A673 (cell line): ENCODE measurements around the gene KCTD4. TPM values are rescaled to one million over a fixed set of nuclear protein-coding genes. Genes with fewer than 3 reads are reported as not detected.

Source experiments
- BruUV-seq: library from RNA; stranded (reverse); fragments of 400-500 nt; replicated peaks from 2 replicates; lab custom pipeline; 2021; lab: Mats Ljungman, UMichigan
- CTCF ChIA-PET: fragments of 300-600 bp; sonication (Branson Sonifier 250); formaldehyde crosslinking; loops from one replicate; lab custom pipeline; 2022; ENCODE audit warnings: antibody characterized with exemption; lab: Charles Lee
- POLR2A ChIA-PET: fragments of 300-600 bp; sonication (Branson Sonifier 250); formaldehyde crosslinking; loops from one replicate; lab custom pipeline; 2022; ENCODE audit warnings: antibody characterized with exemption; ENCODE audit not compliant: low non-redundant PET; lab: Charles Lee
- DNase-seq: peaks from one replicate; pipeline ENCODE4 v3.0.0-alpha.2; 2015; ENCODE audit warnings: low spot score
- H3K27ac ChIP-seq: fragments of 200-600 bp; sonication (generic); 2 replicates; pipeline ENCODE4 v1.5.1; 2016; ENCODE audit warnings: mixed run types, low read depth, mild to moderate bottlenecking, mixed read lengths, antibody characterized with exemption, low read length; ENCODE audit not compliant: poor library complexity, severe bottlenecking
- H3K27me3 ChIP-seq: fragments of 200-600 bp; sonication (generic); replicated peaks from 2 replicates; pipeline ENCODE4 v1.6.1; 2017; ENCODE audit warnings: mixed run types, low read depth, mild to moderate bottlenecking, mixed read lengths, antibody characterized with exemption, low read length; ENCODE audit not compliant: insufficient read depth, poor library complexity
- H3K36me3 ChIP-seq: fragments of 200-600 bp; sonication (generic); 2 replicates; pipeline ENCODE4 v1.6.1; 2016; ENCODE audit warnings: mixed run types, mild to moderate bottlenecking, mixed read lengths, antibody characterized with exemption, low read length; ENCODE audit not compliant: insufficient read depth, poor library complexity, severe bottlenecking
- H3K4me1 ChIP-seq: fragments of 200-600 bp; sonication (generic); 2 replicates; pipeline ENCODE4 v1.6.1; 2017; ENCODE audit warnings: mixed run types, mild to moderate bottlenecking, mixed read lengths, antibody characterized with exemption, low read length; ENCODE audit not compliant: insufficient read depth, poor library complexity, severe bottlenecking
- H3K4me3 ChIP-seq: fragments of 200-600 bp; sonication (generic); 2 replicates; pipeline ENCODE4 v1.5.1; 2016; ENCODE audit warnings: low read depth, mixed run types, mild to moderate bottlenecking, mixed read lengths, low read length; ENCODE audit not compliant: poor library complexity, severe bottlenecking
- H3K9me3 ChIP-seq: fragments of 200-600 bp; sonication (generic); 2 replicates; pipeline ENCODE4 v1.6.1; 2016; ENCODE audit warnings: mixed run types, low read depth, mild to moderate bottlenecking, mixed read lengths, antibody characterized with exemption, low read length; ENCODE audit not compliant: poor library complexity, severe bottlenecking
- EZH2 ChIP-seq: fragments of 200-600 bp; sonication (generic); IDR thresholded peaks from 2 replicates; pipeline ENCODE4 v1.6.1; 2017; ENCODE audit warnings: borderline replicate concordance, low read depth, mild to moderate bottlenecking, mixed read lengths, antibody characterized with exemption, low read length; ENCODE audit not compliant: poor library complexity, severe bottlenecking
- intact Hi-C: fragments of 100-400 bp; cut with micrococcal nuclease; formaldehyde crosslinking; loops from one replicate; pipeline ENCODE4 v1.10.0; 2022; ENCODE audit not compliant: unreplicated experiment
- total RNA-seq: library from RNA; stranded (reverse); gene quantifications from 2 replicates; pipeline ENCODE4 v1.2.3, GENCODE V29; 2021
- TF ChIP-seq, protein P1 (sequence below): fragments of 300-800, 200-600 bp; sonication (generic); conservative IDR thresholded peaks from 2 replicates; pipeline ENCODE4 v1.5.1; 2017; ENCODE audit warnings: low read depth, mild to moderate bottlenecking, antibody characterized with exemption, low read length, moderate library complexity, mixed read lengths

The KCTD4 gene
- total RNA-seq, 1 experiment from 2014 or later, result not detected

DNA sequence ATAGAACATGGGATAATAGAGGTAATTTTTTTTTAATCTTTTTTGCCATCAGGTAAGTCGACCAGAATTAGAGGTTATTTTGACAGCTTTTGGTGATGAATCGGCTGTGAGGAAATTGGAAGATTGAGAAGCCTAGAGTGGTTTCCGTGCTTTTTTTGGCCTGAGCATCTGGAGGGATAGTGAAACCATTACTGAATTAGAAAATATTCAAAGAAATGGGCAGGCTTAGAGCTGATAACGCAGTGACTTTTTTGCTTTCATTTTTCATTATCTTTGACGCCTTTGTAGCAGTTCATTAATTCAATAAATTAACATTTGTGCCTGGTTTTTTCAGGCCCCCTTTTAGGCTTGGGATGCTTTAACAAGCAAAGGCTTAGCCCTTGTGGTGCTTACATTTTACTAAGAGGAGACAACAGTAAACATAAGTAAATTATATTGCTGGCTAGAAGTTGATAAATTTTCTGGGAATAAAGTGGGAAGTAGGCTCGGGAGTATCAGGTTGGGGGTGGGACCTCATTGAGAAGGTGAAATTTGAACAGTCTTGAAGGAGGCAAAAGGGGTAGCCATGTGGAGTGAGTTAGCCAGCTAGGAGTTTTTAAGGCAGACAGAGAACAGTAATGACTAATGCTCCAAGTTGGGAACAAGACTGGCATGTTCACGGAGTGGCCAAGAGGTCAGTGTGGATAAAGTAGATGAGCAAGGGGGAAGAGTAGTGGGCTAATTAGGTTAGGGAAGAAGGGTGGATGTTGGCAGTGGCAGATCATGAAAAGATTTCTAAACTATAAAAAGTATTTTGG, 44.1 kb downstream of the KCTD4 start:
- TF ChIP-seq, protein P1, sequence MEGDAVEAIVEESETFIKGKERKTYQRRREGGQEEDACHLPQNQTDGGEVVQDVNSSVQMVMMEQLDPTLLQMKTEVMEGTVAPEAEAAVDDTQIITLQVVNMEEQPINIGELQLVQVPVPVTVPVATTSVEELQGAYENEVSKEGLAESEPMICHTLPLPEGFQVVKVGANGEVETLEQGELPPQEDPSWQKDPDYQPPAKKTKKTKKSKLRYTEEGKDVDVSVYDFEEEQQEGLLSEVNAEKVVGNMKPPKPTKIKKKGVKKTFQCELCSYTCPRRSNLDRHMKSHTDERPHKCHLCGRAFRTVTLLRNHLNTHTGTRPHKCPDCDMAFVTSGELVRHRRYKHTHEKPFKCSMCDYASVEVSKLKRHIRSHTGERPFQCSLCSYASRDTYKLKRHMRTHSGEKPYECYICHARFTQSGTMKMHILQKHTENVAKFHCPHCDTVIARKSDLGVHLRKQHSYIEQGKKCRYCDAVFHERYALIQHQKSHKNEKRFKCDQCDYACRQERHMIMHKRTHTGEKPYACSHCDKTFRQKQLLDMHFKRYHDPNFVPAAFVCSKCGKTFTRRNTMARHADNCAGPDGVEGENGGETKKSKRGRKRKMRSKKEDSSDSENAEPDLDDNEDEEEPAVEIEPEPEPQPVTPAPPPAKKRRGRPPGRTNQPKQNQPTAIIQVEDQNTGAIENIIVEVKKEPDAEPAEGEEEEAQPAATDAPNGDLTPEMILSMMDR, result no peak
- TF ChIP-seq EZH2, result no peak
- POLR2A ChIA-PET, result interaction anchor here (0.6 kb wide), 1 partner anchor 9 kb away, joined by 3 read pairs; no protein-coding TSS in a partner anchor
- DNase-seq, result no peak
- intact Hi-C loops, result no loop called here
- H3K4me1 ChIP-seq, result no peaks in the 10 kb centered on the region
- H3K27me3 ChIP-seq, result no peaks in the 10 kb centered on the region
- H3K36me3 ChIP-seq, result no peaks in the 10 kb centered on the region
- no TSS peak for BruUV-seq
- H3K27ac ChIP-seq, result no peak overlapping the region
- no peak overlapping the region for H3K4me3 ChIP-seq
- CTCF ChIA-PET, result no interaction called here
- no peaks in the 10 kb centered on the region for H3K9me3 ChIP-seq

DNA sequence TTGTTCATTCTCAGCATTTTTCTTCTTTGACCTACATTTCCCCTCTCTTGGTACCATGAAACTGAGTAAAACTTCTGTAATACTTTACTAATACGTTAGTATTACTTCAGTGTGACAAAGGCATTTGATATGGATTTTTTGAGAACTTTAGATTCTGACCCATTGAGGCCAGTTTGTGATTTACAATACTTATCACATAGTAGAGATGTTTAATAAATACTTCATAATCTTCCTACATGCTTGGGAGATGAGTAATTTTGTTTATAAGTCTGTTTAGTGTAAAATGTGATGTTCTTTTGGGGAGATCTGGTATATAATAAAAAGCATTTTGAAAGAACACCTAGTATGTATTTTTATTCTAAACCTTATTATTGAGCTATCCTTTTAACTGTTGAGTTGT, 50.9 kb downstream of the KCTD4 start:
- Histone ChIP-seq H3K9me3 (no peaks in the 10 kb centered on the region), H3K27me3 (no peaks in the 10 kb centered on the region), H3K36me3 (no peaks in the 10 kb centered on the region), H3K27ac (no peak overlapping the region), H3K4me3 (no peak overlapping the region), H3K4me1 (no peaks in the 10 kb centered on the region)
- POLR2A ChIA-PET, result no interaction called here
- CTCF ChIA-PET, result no interaction called here
- BruUV-seq, result no TSS peak
- no peak for DNase-seq
- no peak for TF ChIP-seq EZH2
- TF ChIP-seq, protein P1, result no peak
- intact Hi-C loops, result no loop called here

DNA sequence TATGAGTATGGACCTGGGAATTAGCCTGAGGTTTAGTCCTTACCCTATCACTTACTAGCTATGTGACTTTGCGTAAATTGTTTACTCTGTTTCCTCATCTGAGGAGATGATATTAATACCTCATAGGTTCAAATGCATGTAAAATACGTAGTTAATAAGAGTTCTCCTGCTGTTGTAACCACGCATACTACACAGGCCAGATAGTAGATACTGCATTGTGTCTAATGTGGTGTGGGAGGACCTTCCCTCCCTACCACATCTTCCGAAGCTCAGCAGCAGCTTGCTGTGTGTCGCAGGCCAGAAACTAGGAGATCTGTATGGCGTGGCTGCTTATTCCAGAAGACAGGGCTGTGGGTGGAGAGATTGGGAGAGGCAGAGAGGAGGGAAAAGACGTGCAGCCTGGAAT, 57.5 kb downstream of the KCTD4 start:
- CTCF ChIA-PET, result interaction anchor here (0.5 kb wide), 1 partner anchor 769 kb away, joined by 3 read pairs; no protein-coding TSS in a partner anchor
- Histone ChIP-seq H3K27ac (peak overlapping the region; percentile 44), H3K36me3 (peaks cover 8% of the 10 kb centered on the region), H3K4me3 (no peak overlapping the region), H3K27me3 (no peaks in the 10 kb centered on the region), H3K9me3 (no peaks in the 10 kb centered on the region), H3K4me1 (peaks cover 27% of the 10 kb centered on the region)
- POLR2A ChIA-PET, result no interaction called here
- no TSS peak for BruUV-seq
- intact Hi-C loops, result no loop called here
- DNase-seq, result no peak
- TF ChIP-seq, protein P1, result no peak
- TF ChIP-seq EZH2, result no peak

Other genes with a start within 250 kb of the KCTD4 start
- gene NUFIP1, start 211.6 kb downstream of the KCTD4 start, total RNA-seq, result 12.8 and 13.4 TPM in 2 replicates
- gene GPALPP1, start 211.5 kb downstream of the KCTD4 start, total RNA-seq, result 29.7 and 33.8 TPM in 2 replicates
- 37.8 TPM in 2 replicates for gene GTF2F2, start 80.5 kb downstream of the KCTD4 start, total RNA-seq
- 1,957 and 1,963 TPM in 2 replicates for gene TPT1, start 140.1 kb upstream of the KCTD4 start, total RNA-seq
- 23.3 and 26.0 TPM in 2 replicates for gene SLC25A30, start 217.3 kb upstream of the KCTD4 start, total RNA-seq